K562 (cell line): ENCODE measurements around the gene RAB3D. TPM values are rescaled to one million over a fixed set of nuclear protein-coding genes. Genes with fewer than 3 reads are reported as not detected.

Source experiments
- ATAC-seq: fragments of 200-7000 bp; cut with Tn5 transposase; 3 replicates; pipeline ENCODE4 v1.9.1; 2020; ENCODE audit warnings: moderate library complexity
- BruUV-seq: library from RNA; stranded (reverse); fragments of 400-500 nt; replicated peaks from 2 replicates; lab custom pipeline; 2021; lab: Mats Ljungman, UMichigan
- CTCF ChIA-PET: fragments of 300-600 bp; formaldehyde crosslinking; extraction: SDS; loops from one replicate; lab custom pipeline; 2021; ENCODE audit warnings: low intra/inter-chr PET ratio; lab: Yijun Ruan, JAX
- POLR2A ChIA-PET: fragments of 300-600, 350-650 bp; sonication (Branson Sonifier 250); formaldehyde crosslinking; extraction: SDS; loops from one replicate; lab custom pipeline; 2021; ENCODE audit warnings: antibody characterized with exemption, inconsistent platforms; lab: Yijun Ruan, JAX
- DNase-seq, 4 experiments: peaks; one replicate each; pipeline versions ENCODE4 v3.0.0 to v3.0.0-alpha.2; 2011 to 2018; ENCODE audit warnings: low spot score in 3 of 4, mixed read lengths in 3 of 4; ENCODE audit errors: extremely low read depth in 1 of 4
- FAIRE-seq: peaks from 2 replicates; lab custom pipeline; 2011; peaks lifted over from hg19 to GRCh38; lab: Jason Lieb, UNC
- H2AFZ ChIP-seq: 2 replicates; pipeline ENCODE4 v1.6.0; 2011; ENCODE audit warnings: low read depth, low read length, control low read depth, inconsistent platforms
- H3K27ac ChIP-seq: fragments of 200-600 bp; 3 replicates; pipeline ENCODE4 v1.8.0; 2011; ENCODE audit warnings: low read depth, mild to moderate bottlenecking, control low read depth, inconsistent platforms, low read length, moderate library complexity, mixed read lengths; ENCODE audit errors: extremely low read depth
- H3K27me3 ChIP-seq, 2 experiments: fragments of 300-600 bp in 1 of 2; 2 replicates in 1 of 2; 3 replicates in 1 of 2; pipeline versions ENCODE4 v1.6.0 to v1.8.0; 2011; ENCODE audit warnings: inconsistent platforms in 2 of 2, low read length in 2 of 2, mild to moderate bottlenecking in 1 of 2, mixed read lengths in 1 of 2, moderate library complexity in 1 of 2; ENCODE audit not compliant: control insufficient read depth in 2 of 2, insufficient read depth in 2 of 2
- H3K36me3 ChIP-seq: fragments of 300-600 bp; 3 replicates; pipeline ENCODE4 v1.8.0; 2011; ENCODE audit warnings: mild to moderate bottlenecking, low read length, inconsistent platforms; ENCODE audit not compliant: control insufficient read depth, insufficient read depth
- H3K4me1 ChIP-seq, 2 experiments: fragments of 200-600 bp in 1 of 2; replicated peaks in 1 of 2; 2 replicates in 1 of 2; 3 replicates in 1 of 2; pipeline versions ENCODE4 v1.5.1 to v1.8.0; 2011; ENCODE audit warnings: inconsistent platforms in 2 of 2, low read length in 2 of 2, mild to moderate bottlenecking in 1 of 2, mixed read lengths in 1 of 2, moderate library complexity in 1 of 2; ENCODE audit not compliant: control insufficient read depth in 2 of 2, insufficient read depth in 2 of 2
- H3K4me2 ChIP-seq: 2 replicates; pipeline ENCODE4 v1.6.1; 2011; ENCODE audit warnings: low read length, control low read depth, inconsistent platforms, mixed read lengths; ENCODE audit not compliant: insufficient read depth
- H3K4me3 ChIP-seq: fragments of 200-600 bp; sonication (generic), shearing (Covaris generic); 2 replicates; pipeline ENCODE4 v1.5.1; 2016; ENCODE audit warnings: control low read depth, inconsistent platforms
- H3K79me2 ChIP-seq: fragments of 200-600 bp; 3 replicates; pipeline ENCODE4 v1.8.0; 2011; ENCODE audit warnings: low read length, inconsistent platforms; ENCODE audit not compliant: control insufficient read depth, insufficient read depth
- H3K9ac ChIP-seq, 2 experiments: 2 replicates each; pipeline versions ENCODE4 v1.6.0 to v1.6.1; 2011; ENCODE audit warnings: low read depth in 2 of 2, low read length in 2 of 2, control low read depth in 1 of 2, inconsistent platforms in 1 of 2, mild to moderate bottlenecking in 1 of 2, mixed read lengths in 1 of 2; ENCODE audit not compliant: insufficient read depth in 1 of 2
- H3K9me1 ChIP-seq: one replicate; pipeline ENCODE4 v1.6.0; 2011; ENCODE audit warnings: inconsistent platforms, mild to moderate bottlenecking, low read length, moderate library complexity; ENCODE audit not compliant: control insufficient read depth, insufficient read depth
- H3K9me3 ChIP-seq: replicated peaks from 2 replicates; pipeline ENCODE4 v1.5.1; 2011; ENCODE audit warnings: low read depth, low read length, inconsistent platforms; ENCODE audit not compliant: control insufficient read depth, insufficient read depth
- H4K20me1 ChIP-seq: replicated peaks from 2 replicates; pipeline ENCODE4 v1.6.1; 2011; ENCODE audit warnings: low read length, inconsistent platforms, mixed read lengths; ENCODE audit not compliant: control insufficient read depth, insufficient read depth
- DIDO1 ChIP-seq: fragments of 450-650 bp; IDR thresholded peaks from 2 replicates; pipeline ENCODE4 v1.6.1; 2016; ENCODE audit warnings: low read depth, missing biosample characterization, missing genetic modification characterization
- HNRNPLL ChIP-seq: fragments of 200-400 bp; formaldehyde crosslinking; IDR thresholded peaks from 2 replicates; pipeline ENCODE4 v1.6.1; 2017; ENCODE audit warnings: low read length, low read depth, mild to moderate bottlenecking; ENCODE audit not compliant: poor library complexity, severe bottlenecking
- PRPF4 ChIP-seq: fragments of 200-400 bp; formaldehyde crosslinking; IDR thresholded peaks from one replicate; pipeline ENCODE4 v1.6.1; 2017; ENCODE audit warnings: low read length, low read depth, mild to moderate bottlenecking; ENCODE audit not compliant: insufficient read depth, poor library complexity, severe bottlenecking
- SIRT6 ChIP-seq: IDR thresholded peaks from one replicate; pipeline ENCODE4 v1.6.1; 2012; ENCODE audit warnings: low read depth, mild to moderate bottlenecking, control low read depth, inconsistent platforms, low read length, moderate library complexity
- TCFL5 ChIP-seq: fragments of 250-450 bp; sonication (Bioruptor Pico); conservative IDR thresholded peaks from 2 replicates; pipeline ENCODE4 v1.6.1; 2021; ENCODE audit warnings: mild to moderate bottlenecking, moderate library complexity, matching md5 sums
- TRIM24 ChIP-seq, 2 experiments: fragments of 450-650 bp; IDR thresholded peaks; 2 replicates each; pipeline ENCODE4 v1.6.1; 2016
- TSC22D4 ChIP-seq: fragments of 450-650 bp; IDR thresholded peaks from 2 replicates; pipeline ENCODE4 v1.6.1; 2016; ENCODE audit warnings: missing genetic modification characterization, missing biosample characterization, control low read depth
- VEZF1 ChIP-seq: fragments of 200-800 bp; sonication (Bioruptor generic); IDR thresholded peaks from 2 replicates; pipeline ENCODE4 v1.6.1; 2017; ENCODE audit warnings: missing genetic modification characterization, missing compliant biosample characterization
- ZNF133 ChIP-seq: fragments of 250-450 bp; sonication (Bioruptor Pico); IDR thresholded peaks from 2 replicates; pipeline ENCODE4 v1.4.0; 2020; ENCODE audit warnings: mild to moderate bottlenecking
- ZNF165 ChIP-seq: fragments of 250-450 bp; sonication (Bioruptor Pico); IDR thresholded peaks from 2 replicates; pipeline ENCODE4 v1.4.0; 2020; ENCODE audit warnings: borderline replicate concordance
- ZNF584 ChIP-seq: fragments of 200-800 bp; sonication (Bioruptor generic); IDR thresholded peaks from 2 replicates; pipeline ENCODE4 v1.6.1; 2016; ENCODE audit warnings: low read depth, mild to moderate bottlenecking, missing genetic modification characterization, missing compliant biosample characterization
- WGBS: fragments of 100-300 bp; shearing (Covaris generic); methylation state at CpG from one replicate; pipeline ENCODE4 v1.1.6; 2016; ENCODE audit warnings: low coverage, mixed read lengths; ENCODE audit not compliant: insufficient coverage; ENCODE audit errors: missing lambda C conversion rate; 5-methylcytosine and 5-hydroxymethylcytosine counted together
- in situ Hi-C: fragments of 300-500 bp; cut with MboI; formaldehyde crosslinking; loops from 4 replicates; pipeline ENCODE4 v1.15.0; 2018; ENCODE audit warnings: inconsistent platforms, mixed read lengths
- intact Hi-C: fragments of 100-400 bp; cut with micrococcal nuclease; formaldehyde crosslinking; loops from 2 replicates; pipeline ENCODE4 v1.14.2; 2022
- polyA plus RNA-seq, 8 experiments: library from polyadenylated mRNA; depleted of rRNA in 4 of 8; stranded (reverse) in 5 of 8; unstranded in 3 of 8; fragments of >200 nt; fragmentation: Nextera tagmentation in 2 of 8; fragmentation: Illumina TruSeq in 1 of 8; extraction: Ambion mirVana in 2 of 8; extraction: Trizol in 1 of 8; gene quantifications; 2 replicates each; pipeline versions ENCODE4 v1.2.1 to v1.2.3, GENCODE V29; 2011 to 2014; ENCODE audit warnings: inconsistent platforms in 1 of 8, missing spikeins in 1 of 8
- total RNA-seq, 7 experiments: library from RNA; depleted of rRNA in 6 of 7; stranded (reverse); fragments of >200 nt in 6 of 7; fragmentation: Illumina TruSeq in 2 of 7; extraction: Trizol in 2 of 7; gene quantifications; 2 replicates each; pipeline versions ENCODE4 v1.2.1 to v1.2.3, GENCODE V29; 2011 to 2021; ENCODE audit warnings: low replicate concordance in 1 of 7
- TF ChIP-seq, protein P1 (sequence below): fragments of 200-800 bp; sonication (Bioruptor generic); IDR thresholded peaks from 2 replicates; pipeline ENCODE4 v1.6.1; 2016; ENCODE audit warnings: missing genetic modification characterization, missing compliant biosample characterization
- TF ChIP-seq, protein P2 (sequence below): sonication (generic); formaldehyde crosslinking; IDR thresholded peaks from 2 replicates; pipeline ENCODE4 v1.8.1; 2022; ENCODE audit warnings: missing genetic modification reagents

The RAB3D gene
- total and polyA plus RNA-seq, 9 of the 15 experiments (the other 6 are each of a cell fraction or from before 2014, with no cell fraction given): 0.34 to 3.3 (median 1.3) TPM

GRCh38 chr19:11274533-11275086 is 64.8 kb downstream of the RAB3D start:
- no peak overlapping the region for H3K4me2 ChIP-seq
- no peak overlapping the region for H3K4me3 ChIP-seq
- intact Hi-C loops: no loop called here
- BruUV-seq: no TSS peak
- H4K20me1 ChIP-seq: no peaks in the 10 kb centered on the region
- no peak for FAIRE-seq
- whole genome bisulfite sequencing: 2% methylated on average over 4 of the region's 4 CpGs
- no peaks in the 10 kb centered on the region for H3K9me3 ChIP-seq
- TF ChIP-seq HNRNPLL: no peak
- no peak for TF ChIP-seq VEZF1
- TF ChIP-seq ZNF584 (CRISPR knock-in tag): no peak
- TF ChIP-seq TRIM24 (IDR thresholded peaks at IDR 0.05): no peak
- TF ChIP-seq, protein P1, sequence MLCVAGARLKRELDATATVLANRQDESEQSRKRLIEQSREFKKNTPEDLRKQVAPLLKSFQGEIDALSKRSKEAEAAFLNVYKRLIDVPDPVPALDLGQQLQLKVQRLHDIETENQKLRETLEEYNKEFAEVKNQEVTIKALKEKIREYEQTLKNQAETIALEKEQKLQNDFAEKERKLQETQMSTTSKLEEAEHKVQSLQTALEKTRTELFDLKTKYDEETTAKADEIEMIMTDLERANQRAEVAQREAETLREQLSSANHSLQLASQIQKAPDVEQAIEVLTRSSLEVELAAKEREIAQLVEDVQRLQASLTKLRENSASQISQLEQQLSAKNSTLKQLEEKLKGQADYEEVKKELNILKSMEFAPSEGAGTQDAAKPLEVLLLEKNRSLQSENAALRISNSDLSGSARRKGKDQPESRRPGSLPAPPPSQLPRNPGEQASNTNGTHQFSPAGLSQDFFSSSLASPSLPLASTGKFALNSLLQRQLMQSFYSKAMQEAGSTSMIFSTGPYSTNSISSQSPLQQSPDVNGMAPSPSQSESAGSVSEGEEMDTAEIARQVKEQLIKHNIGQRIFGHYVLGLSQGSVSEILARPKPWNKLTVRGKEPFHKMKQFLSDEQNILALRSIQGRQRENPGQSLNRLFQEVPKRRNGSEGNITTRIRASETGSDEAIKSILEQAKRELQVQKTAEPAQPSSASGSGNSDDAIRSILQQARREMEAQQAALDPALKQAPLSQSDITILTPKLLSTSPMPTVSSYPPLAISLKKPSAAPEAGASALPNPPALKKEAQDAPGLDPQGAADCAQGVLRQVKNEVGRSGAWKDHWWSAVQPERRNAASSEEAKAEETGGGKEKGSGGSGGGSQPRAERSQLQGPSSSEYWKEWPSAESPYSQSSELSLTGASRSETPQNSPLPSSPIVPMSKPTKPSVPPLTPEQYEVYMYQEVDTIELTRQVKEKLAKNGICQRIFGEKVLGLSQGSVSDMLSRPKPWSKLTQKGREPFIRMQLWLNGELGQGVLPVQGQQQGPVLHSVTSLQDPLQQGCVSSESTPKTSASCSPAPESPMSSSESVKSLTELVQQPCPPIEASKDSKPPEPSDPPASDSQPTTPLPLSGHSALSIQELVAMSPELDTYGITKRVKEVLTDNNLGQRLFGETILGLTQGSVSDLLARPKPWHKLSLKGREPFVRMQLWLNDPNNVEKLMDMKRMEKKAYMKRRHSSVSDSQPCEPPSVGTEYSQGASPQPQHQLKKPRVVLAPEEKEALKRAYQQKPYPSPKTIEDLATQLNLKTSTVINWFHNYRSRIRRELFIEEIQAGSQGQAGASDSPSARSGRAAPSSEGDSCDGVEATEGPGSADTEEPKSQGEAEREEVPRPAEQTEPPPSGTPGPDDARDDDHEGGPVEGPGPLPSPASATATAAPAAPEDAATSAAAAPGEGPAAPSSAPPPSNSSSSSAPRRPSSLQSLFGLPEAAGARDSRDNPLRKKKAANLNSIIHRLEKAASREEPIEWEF (CRISPR knock-in tag): no peak
- no peak for TF ChIP-seq ZNF133
- no peak for TF ChIP-seq ZNF165 (CRISPR knock-in tag)
- TF ChIP-seq TCFL5 (CRISPR knock-in tag): no peak
- no peak for TF ChIP-seq DIDO1
- no peak for TF ChIP-seq SIRT6
- TF ChIP-seq, protein P2, sequence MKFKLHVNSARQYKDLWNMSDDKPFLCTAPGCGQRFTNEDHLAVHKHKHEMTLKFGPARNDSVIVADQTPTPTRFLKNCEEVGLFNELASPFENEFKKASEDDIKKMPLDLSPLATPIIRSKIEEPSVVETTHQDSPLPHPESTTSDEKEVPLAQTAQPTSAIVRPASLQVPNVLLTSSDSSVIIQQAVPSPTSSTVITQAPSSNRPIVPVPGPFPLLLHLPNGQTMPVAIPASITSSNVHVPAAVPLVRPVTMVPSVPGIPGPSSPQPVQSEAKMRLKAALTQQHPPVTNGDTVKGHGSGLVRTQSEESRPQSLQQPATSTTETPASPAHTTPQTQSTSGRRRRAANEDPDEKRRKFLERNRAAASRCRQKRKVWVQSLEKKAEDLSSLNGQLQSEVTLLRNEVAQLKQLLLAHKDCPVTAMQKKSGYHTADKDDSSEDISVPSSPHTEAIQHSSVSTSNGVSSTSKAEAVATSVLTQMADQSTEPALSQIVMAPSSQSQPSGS (CRISPR knock-in tag): no peak
- TF ChIP-seq PRPF4: no peak
- no peak for TF ChIP-seq TSC22D4
- H3K9me1 ChIP-seq: no peaks in the 10 kb centered on the region
- H3K4me1 ChIP-seq: no peaks in the 10 kb centered on the region; a peak in 1 of 5 replicates
- H3K27me3 ChIP-seq: peaks cover 1 to 41% of the 10 kb centered on the region in 2 experiments; a peak in 4 of 5 replicates
- no peak for DNase-seq
- POLR2A ChIA-PET: interaction anchor here (0.7 to 1.4 kb wide), 3 partner anchors 9 to 22 kb away, joined by 3 read pairs; partner anchors contain the start of gene TSPAN16
- in situ Hi-C loops: no loop called here
- no peak overlapping the region for H3K27ac ChIP-seq
- CTCF ChIA-PET: no interaction called here
- H3K9ac ChIP-seq: no peak overlapping the region
- no peak overlapping the region for H2AFZ ChIP-seq
- H3K79me2 ChIP-seq: no peaks in the 10 kb centered on the region
- H3K36me3 ChIP-seq: no peaks in the 10 kb centered on the region
- no peak for ATAC-seq
